ENCODE data around the gene IRAK1.

IRAK1 gene

GRCh38 chrX:154019633-154020528 lies at the start of gene IRAK1:
Gene IRAK1, minus strand, starts transcription at chrX:154019902. Its CDS starts 90 bp downstream, at chrX:154019812.
- peak; percentile 34 for DNase-seq

GRCh38 chrX:154068560-154068959 lies 48.9 kb upstream of the IRAK1 start:
- no peak for DNase-seq

GRCh38 chrX:154064637-154065435 lies 45.1 kb upstream of the IRAK1 start:
- no peak for DNase-seq

- DNase-seq: peak; percentile 13
Measured at GRCh38 chrX:154063234-154063633, 43.5 kb upstream of the IRAK1 start.

GRCh38 chrX:154061801-154062200 lies 42.1 kb upstream of the IRAK1 start:
- DNase-seq: no peak

- no peak for DNase-seq
Measured at GRCh38 chrX:154059729-154060245, 40.1 kb upstream of the IRAK1 start.

- DNase-seq: no peak
Measured at GRCh38 chrX:154059231-154059630, 39.5 kb upstream of the IRAK1 start.

- DNase-seq: no peak
Measured at GRCh38 chrX:154058214-154058997, 38.7 kb upstream of the IRAK1 start.

GRCh38 chrX:154057791-154058190 lies 38.1 kb upstream of the IRAK1 start:
- no peak for DNase-seq

GRCh38 chrX:154056770-154057241 lies 37.1 kb upstream of the IRAK1 start:
- DNase-seq: peak; percentile 12

GRCh38 chrX:154051201-154051810 lies 31.6 kb upstream of the IRAK1 start:
- peak; percentile 67 for DNase-seq

- DNase-seq: no peak
Measured at GRCh38 chrX:154050113-154050495, 30.4 kb upstream of the IRAK1 start.

- no peak for DNase-seq
Measured at GRCh38 chrX:154049209-154050112, 29.8 kb upstream of the IRAK1 start.

GRCh38 chrX:154048398-154048797 lies 28.7 kb upstream of the IRAK1 start:
- no peak for DNase-seq

GRCh38 chrX:154046940-154047610 lies 27.4 kb upstream of the IRAK1 start:
- no peak for DNase-seq

- no peak for DNase-seq
Measured at GRCh38 chrX:154046031-154046781, 26.5 kb upstream of the IRAK1 start.

GRCh38 chrX:154044091-154044490 lies 24.4 kb upstream of the IRAK1 start:
- DNase-seq: no peak

GRCh38 chrX:154043003-154043763 lies 23.5 kb upstream of the IRAK1 start:
- DNase-seq: no peak

- DNase-seq: no peak
Measured at GRCh38 chrX:154040863-154041262, 21.2 kb upstream of the IRAK1 start.

All from CD4-positive, alpha-beta T cell treated with Interleukin-4 for 4 hours (primary cell).